ENCODE measurements around the gene HPS4.

DNA sequence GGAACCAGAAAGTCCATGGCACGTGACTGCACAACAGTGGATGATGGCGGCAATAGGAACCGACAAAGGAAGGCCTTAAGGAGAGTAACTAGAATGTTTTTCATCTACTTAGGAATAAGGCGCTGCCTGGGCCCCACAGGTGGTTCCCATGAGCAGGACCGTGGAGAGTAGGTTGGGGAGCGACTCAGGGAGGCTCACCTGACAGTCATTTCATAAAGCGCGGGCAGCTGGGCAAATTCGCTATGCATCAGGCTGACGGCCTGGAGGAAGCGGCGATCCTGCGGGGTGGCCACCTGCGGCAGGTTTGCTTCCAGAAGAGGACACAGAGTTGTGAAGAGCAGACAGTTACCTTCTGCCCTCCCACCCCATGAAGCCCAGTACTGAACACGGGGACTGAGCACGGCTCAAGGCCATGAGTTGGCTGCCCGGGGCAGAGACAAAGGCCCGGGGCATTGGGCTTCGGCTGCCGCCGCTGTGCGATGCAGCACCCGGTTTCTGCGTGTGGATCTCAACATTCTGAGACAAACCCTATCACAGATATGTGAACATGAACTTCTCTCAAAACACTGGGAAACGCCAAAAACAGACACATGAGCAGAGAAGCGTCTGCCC, 25.8 kb downstream of the HPS4 start:
- TF ChIP-seq, protein P1, sequence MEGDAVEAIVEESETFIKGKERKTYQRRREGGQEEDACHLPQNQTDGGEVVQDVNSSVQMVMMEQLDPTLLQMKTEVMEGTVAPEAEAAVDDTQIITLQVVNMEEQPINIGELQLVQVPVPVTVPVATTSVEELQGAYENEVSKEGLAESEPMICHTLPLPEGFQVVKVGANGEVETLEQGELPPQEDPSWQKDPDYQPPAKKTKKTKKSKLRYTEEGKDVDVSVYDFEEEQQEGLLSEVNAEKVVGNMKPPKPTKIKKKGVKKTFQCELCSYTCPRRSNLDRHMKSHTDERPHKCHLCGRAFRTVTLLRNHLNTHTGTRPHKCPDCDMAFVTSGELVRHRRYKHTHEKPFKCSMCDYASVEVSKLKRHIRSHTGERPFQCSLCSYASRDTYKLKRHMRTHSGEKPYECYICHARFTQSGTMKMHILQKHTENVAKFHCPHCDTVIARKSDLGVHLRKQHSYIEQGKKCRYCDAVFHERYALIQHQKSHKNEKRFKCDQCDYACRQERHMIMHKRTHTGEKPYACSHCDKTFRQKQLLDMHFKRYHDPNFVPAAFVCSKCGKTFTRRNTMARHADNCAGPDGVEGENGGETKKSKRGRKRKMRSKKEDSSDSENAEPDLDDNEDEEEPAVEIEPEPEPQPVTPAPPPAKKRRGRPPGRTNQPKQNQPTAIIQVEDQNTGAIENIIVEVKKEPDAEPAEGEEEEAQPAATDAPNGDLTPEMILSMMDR (IDR thresholded peaks at IDR 0.05; ENCODE audit: low read depth, low read length, missing input control) = no peak
- TF ChIP-seq JUND (IDR thresholded peaks at IDR 0.05) (no peak), GABPA (IDR thresholded peaks at IDR 0.05 in 1 of 2, conservative IDR thresholded peaks at IDR 0.05 in 1 of 2) (no peak), HNF4G (IDR thresholded peaks at IDR 0.05) (no peak), YY1 (IDR thresholded peaks at IDR 0.05) (no peak), RAD21 (IDR thresholded peaks at IDR 0.05) (no peak), TAF1 (conservative IDR thresholded peaks at IDR 0.05) (no peak), FOXA1 (IDR thresholded peaks at IDR 0.05) (no peak), RXRA (IDR thresholded peaks at IDR 0.05) (no peak), SP1 (IDR thresholded peaks at IDR 0.05) (no peak)
- TF ChIP-seq, protein P2, sequence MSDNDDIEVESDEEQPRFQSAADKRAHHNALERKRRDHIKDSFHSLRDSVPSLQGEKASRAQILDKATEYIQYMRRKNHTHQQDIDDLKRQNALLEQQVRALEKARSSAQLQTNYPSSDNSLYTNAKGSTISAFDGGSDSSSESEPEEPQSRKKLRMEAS (IDR thresholded peaks at IDR 0.05) = no peak
- TF ChIP-seq, protein P3, sequence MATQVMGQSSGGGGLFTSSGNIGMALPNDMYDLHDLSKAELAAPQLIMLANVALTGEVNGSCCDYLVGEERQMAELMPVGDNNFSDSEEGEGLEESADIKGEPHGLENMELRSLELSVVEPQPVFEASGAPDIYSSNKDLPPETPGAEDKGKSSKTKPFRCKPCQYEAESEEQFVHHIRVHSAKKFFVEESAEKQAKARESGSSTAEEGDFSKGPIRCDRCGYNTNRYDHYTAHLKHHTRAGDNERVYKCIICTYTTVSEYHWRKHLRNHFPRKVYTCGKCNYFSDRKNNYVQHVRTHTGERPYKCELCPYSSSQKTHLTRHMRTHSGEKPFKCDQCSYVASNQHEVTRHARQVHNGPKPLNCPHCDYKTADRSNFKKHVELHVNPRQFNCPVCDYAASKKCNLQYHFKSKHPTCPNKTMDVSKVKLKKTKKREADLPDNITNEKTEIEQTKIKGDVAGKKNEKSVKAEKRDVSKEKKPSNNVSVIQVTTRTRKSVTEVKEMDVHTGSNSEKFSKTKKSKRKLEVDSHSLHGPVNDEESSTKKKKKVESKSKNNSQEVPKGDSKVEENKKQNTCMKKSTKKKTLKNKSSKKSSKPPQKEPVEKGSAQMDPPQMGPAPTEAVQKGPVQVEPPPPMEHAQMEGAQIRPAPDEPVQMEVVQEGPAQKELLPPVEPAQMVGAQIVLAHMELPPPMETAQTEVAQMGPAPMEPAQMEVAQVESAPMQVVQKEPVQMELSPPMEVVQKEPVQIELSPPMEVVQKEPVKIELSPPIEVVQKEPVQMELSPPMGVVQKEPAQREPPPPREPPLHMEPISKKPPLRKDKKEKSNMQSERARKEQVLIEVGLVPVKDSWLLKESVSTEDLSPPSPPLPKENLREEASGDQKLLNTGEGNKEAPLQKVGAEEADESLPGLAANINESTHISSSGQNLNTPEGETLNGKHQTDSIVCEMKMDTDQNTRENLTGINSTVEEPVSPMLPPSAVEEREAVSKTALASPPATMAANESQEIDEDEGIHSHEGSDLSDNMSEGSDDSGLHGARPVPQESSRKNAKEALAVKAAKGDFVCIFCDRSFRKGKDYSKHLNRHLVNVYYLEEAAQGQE (IDR thresholded peaks at IDR 0.05) = no peak
- TF ChIP-seq, protein P4, sequence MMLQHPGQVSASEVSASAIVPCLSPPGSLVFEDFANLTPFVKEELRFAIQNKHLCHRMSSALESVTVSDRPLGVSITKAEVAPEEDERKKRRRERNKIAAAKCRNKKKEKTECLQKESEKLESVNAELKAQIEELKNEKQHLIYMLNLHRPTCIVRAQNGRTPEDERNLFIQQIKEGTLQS (IDR thresholded peaks at IDR 0.05) = no peak
- TF ChIP-seq, protein P5, sequence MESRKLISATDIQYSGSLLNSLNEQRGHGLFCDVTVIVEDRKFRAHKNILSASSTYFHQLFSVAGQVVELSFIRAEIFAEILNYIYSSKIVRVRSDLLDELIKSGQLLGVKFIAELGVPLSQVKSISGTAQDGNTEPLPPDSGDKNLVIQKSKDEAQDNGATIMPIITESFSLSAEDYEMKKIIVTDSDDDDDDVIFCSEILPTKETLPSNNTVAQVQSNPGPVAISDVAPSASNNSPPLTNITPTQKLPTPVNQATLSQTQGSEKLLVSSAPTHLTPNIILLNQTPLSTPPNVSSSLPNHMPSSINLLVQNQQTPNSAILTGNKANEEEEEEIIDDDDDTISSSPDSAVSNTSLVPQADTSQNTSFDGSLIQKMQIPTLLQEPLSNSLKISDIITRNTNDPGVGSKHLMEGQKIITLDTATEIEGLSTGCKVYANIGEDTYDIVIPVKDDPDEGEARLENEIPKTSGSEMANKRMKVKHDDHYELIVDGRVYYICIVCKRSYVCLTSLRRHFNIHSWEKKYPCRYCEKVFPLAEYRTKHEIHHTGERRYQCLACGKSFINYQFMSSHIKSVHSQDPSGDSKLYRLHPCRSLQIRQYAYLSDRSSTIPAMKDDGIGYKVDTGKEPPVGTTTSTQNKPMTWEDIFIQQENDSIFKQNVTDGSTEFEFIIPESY (IDR thresholded peaks at IDR 0.05) = no peak
